WTC11 (cell line): Measurements from ENCODE around the gene CLDN34. TPM values are rescaled to one million over a fixed set of nuclear protein-coding genes. Genes with fewer than 3 reads are reported as not detected.

Source experiments
- ATAC-seq: fragments of 200-7000 bp; cut with Tn5 transposase; 2 replicates; pipeline ENCODE4 v1.10.0; 2021; ENCODE audit warnings: mild to moderate bottlenecking, moderate library complexity
- CTCF ChIA-PET: fragments of 300-600 bp; sonication (Branson Sonifier 250); formaldehyde crosslinking; loops from one replicate; lab custom pipeline; 2021; ENCODE audit warnings: antibody characterized with exemption; lab: Charles Lee
- POLR2A ChIA-PET: fragments of 350-600 bp; sonication (Branson Sonifier 250); formaldehyde crosslinking; loops from one replicate; lab custom pipeline; 2021; ENCODE audit warnings: antibody characterized with exemption; lab: Charles Lee
- DNase-seq: peaks from one replicate; pipeline ENCODE4 v3.0.0; 2021; ENCODE audit warnings: low spot score
- H3K27ac Mint-ChIP-seq: 2 replicates; pipeline ENCODE4 v1.8.0; 2021; ENCODE audit warnings: mixed read lengths
- H3K27me3 Mint-ChIP-seq: 2 replicates; pipeline ENCODE4 v1.8.0; 2021; ENCODE audit warnings: low read depth, mild to moderate bottlenecking, moderate library complexity, mixed read lengths
- H3K36me3 Mint-ChIP-seq: 2 replicates; pipeline ENCODE4 v1.8.0; 2021; ENCODE audit warnings: mixed read lengths
- H3K4me1 Mint-ChIP-seq: 2 replicates; pipeline ENCODE4 v1.8.0; 2022; ENCODE audit warnings: mixed read lengths
- H3K4me3 Mint-ChIP-seq: 2 replicates; pipeline ENCODE4 v1.8.0; 2021; ENCODE audit warnings: mild to moderate bottlenecking, moderate library complexity, mixed read lengths
- H3K9me3 Mint-ChIP-seq: 2 replicates; pipeline ENCODE4 v1.8.0; 2021; ENCODE audit warnings: mixed read lengths
- AFF4 ChIP-seq: sonication (generic); formaldehyde crosslinking; IDR thresholded peaks from 2 replicates; pipeline ENCODE4 v1.8.1; 2023; ENCODE audit warnings: mild to moderate bottlenecking, missing genetic modification reagents, borderline replicate concordance
- ATF1 ChIP-seq: sonication (generic); formaldehyde crosslinking; IDR thresholded peaks from 2 replicates; pipeline ENCODE4 v1.8.1; 2023; ENCODE audit warnings: mild to moderate bottlenecking, moderate library complexity, missing genetic modification reagents
- CDX4 ChIP-seq: fragments of 250-450 bp; sonication (Bioruptor Pico); IDR thresholded peaks from 2 replicates; pipeline ENCODE4 v1.9.0; 2021; ENCODE audit warnings: moderate library complexity, mild to moderate bottlenecking, inconsistent platforms, borderline replicate concordance
- CREB1 ChIP-seq: sonication (generic); formaldehyde crosslinking; IDR thresholded peaks from 2 replicates; pipeline ENCODE4 v1.8.0; 2023; ENCODE audit warnings: mild to moderate bottlenecking, missing genetic modification reagents
- EMX1 ChIP-seq: fragments of 250-450 bp; sonication (Bioruptor Pico); IDR thresholded peaks from 2 replicates; pipeline ENCODE4 v1.8.0; 2021; ENCODE audit warnings: mild to moderate bottlenecking
- ERG ChIP-seq: fragments of 250-450 bp; sonication (Bioruptor Pico); IDR thresholded peaks from 2 replicates; pipeline ENCODE4 v1.8.0; 2021; ENCODE audit warnings: mild to moderate bottlenecking
- ESRRA ChIP-seq: sonication (generic); formaldehyde crosslinking; IDR thresholded peaks from 2 replicates; pipeline ENCODE4 v1.8.1; 2022; ENCODE audit warnings: mild to moderate bottlenecking, missing genetic modification reagents, borderline replicate concordance
- GABPB1 ChIP-seq: sonication (generic); formaldehyde crosslinking; IDR thresholded peaks from 2 replicates; pipeline ENCODE4 v1.8.1; 2023; ENCODE audit warnings: mild to moderate bottlenecking, missing genetic modification reagents
- MXD4 ChIP-seq: fragments of 250-450 bp; sonication (Bioruptor Pico); IDR thresholded peaks from 2 replicates; pipeline ENCODE4 v1.8.0; 2021; ENCODE audit warnings: mild to moderate bottlenecking, moderate library complexity, borderline replicate concordance
- MYBL2 ChIP-seq: sonication (generic); formaldehyde crosslinking; IDR thresholded peaks from 2 replicates; pipeline ENCODE4 v1.8.1; 2023; ENCODE audit warnings: mild to moderate bottlenecking, moderate library complexity, missing genetic modification reagents
- NFE2L1 ChIP-seq: sonication (generic); formaldehyde crosslinking; IDR thresholded peaks from 2 replicates; pipeline ENCODE4 v1.8.1; 2023; ENCODE audit warnings: missing genetic modification reagents
- NFYB ChIP-seq: sonication (generic); formaldehyde crosslinking; conservative IDR thresholded peaks from 2 replicates; pipeline ENCODE4 v1.8.0; 2022; ENCODE audit warnings: low read depth, missing genetic modification reagents
- NR2C2 ChIP-seq: sonication (generic); formaldehyde crosslinking; IDR thresholded peaks from 2 replicates; pipeline ENCODE4 v1.8.0; 2022; ENCODE audit warnings: mild to moderate bottlenecking, missing genetic modification reagents
- OVOL2 ChIP-seq: fragments of 250-450 bp; sonication (Bioruptor Pico); IDR thresholded peaks from 2 replicates; pipeline ENCODE4 v1.9.0; 2021; ENCODE audit warnings: mild to moderate bottlenecking, borderline replicate concordance
- ZMAT4 ChIP-seq: fragments of 250-450 bp; sonication (Bioruptor Pico); IDR thresholded peaks from 2 replicates; pipeline ENCODE4 v1.9.0; 2021; ENCODE audit warnings: mild to moderate bottlenecking
- ZNF121 ChIP-seq: sonication (generic); formaldehyde crosslinking; IDR thresholded peaks from 2 replicates; pipeline ENCODE4 v1.8.0; 2023; ENCODE audit warnings: missing genetic modification reagents
- ZNF232 ChIP-seq: sonication (generic); formaldehyde crosslinking; IDR thresholded peaks from 2 replicates; pipeline ENCODE4 v1.8.0; 2022; ENCODE audit warnings: mild to moderate bottlenecking, missing genetic modification reagents
- ZSCAN18 ChIP-seq: fragments of 250-450 bp; sonication (Bioruptor Pico); IDR thresholded peaks from 2 replicates; pipeline ENCODE4 v2.1.2; 2022; ENCODE audit warnings: mild to moderate bottlenecking, moderate library complexity
- total RNA-seq: library from RNA; stranded (reverse); gene quantifications from 3 replicates; pipeline ENCODE4 v1.2.3, GENCODE V29; 2021

CLDN34 gene
- total RNA-seq, 1 experiment from 2014 or later, result 0.52 TPM

GRCh38 chrX:10015723-10016518, 48.8 kb downstream of the CLDN34 start:
- Mint-ChIP-seq H3K27ac (no peak overlapping the region), H3K27me3 (peaks cover 4% of the 10 kb centered on the region), H3K4me1 (peaks cover 50% of the 10 kb centered on the region), H3K9me3 (no peaks in the 10 kb centered on the region), H3K36me3 (no peaks in the 10 kb centered on the region), H3K4me3 (peak overlapping the region; percentile 74)
- TF ChIP-seq NR2C2 (CRISPR knock-in tag) (no peak), NFYB (CRISPR knock-in tag) (no peak), CREB1 (CRISPR knock-in tag) (no peak), EMX1 (no peak), ZSCAN18 (CRISPR knock-in tag) (no peak), ATF1 (CRISPR knock-in tag) (no peak), ERG (CRISPR knock-in tag) (no peak), MXD4 (CRISPR knock-in tag) (no peak), CDX4 (no peak), ZNF232 (CRISPR knock-in tag) (no peak), AFF4 (CRISPR knock-in tag) (no peak), ZNF121 (CRISPR knock-in tag) (no peak), ZMAT4 (CRISPR knock-in tag) (no peak), ESRRA (no peak), OVOL2 (no peak), NFE2L1 (CRISPR knock-in tag) (no peak), MYBL2 (CRISPR knock-in tag) (no peak), GABPB1 (CRISPR knock-in tag) (no peak)
- ChIA-PET POLR2A (no interaction called here), CTCF (interaction anchor here (0.7 kb wide), 1 partner anchor 34 kb away, joined by 3 read pairs; no protein-coding TSS in a partner anchor)
- ATAC-seq, result peak; percentile 2; the same call in 1 of the 2 replicates
- DNase-seq, result peak; percentile 46
